Measurements from ENCODE around the gene ILF3. TPM values are rescaled to one million over a fixed set of nuclear protein-coding genes. Genes with fewer than 3 reads are reported as not detected.

ILF3 gene
- total RNA-seq, 1 experiment from 2014 or later: 365 TPM

DNA sequence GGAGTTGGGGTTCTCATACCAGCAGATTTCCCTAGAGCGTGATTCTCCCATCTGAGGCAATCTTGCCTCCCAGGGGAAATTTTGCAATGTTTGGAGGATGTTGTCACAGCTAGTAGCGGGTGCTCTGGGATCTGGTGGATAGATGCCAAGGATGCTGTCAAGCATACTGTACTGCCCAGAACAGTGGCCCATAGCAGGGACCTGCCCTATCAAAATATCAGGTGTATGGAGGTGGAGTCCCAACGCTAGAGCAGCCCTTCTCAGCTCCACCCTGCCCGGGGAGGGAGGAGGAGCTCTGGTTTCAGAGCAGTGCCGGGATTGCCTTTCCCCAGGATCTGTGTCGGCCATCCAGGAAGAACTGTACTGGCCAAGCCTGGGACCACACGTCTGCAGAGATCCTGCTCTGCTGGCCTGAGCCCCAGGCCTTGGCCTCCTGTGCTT, 36.2 kb downstream of the ILF3 start:
- Histone ChIP-seq H3K4me3 (ENCODE audit: low read depth in 2 of 2, low read length in 2 of 2) (no peak overlapping the region), H3K36me3 (ENCODE audit: control insufficient read depth, insufficient read depth, low read length) (peaks cover 4% of the 10 kb centered on the region), H3K27me3 (ENCODE audit: control insufficient read depth, insufficient read depth, low read length) (no peaks in the 10 kb centered on the region), H3K27ac (ENCODE audit: low read length) (no peak overlapping the region), H3K4me1 (ENCODE audit: control insufficient read depth, insufficient read depth, low read length) (no peaks in the 10 kb centered on the region), H3K9me3 (ENCODE audit: control insufficient read depth, insufficient read depth, low read depth, low read length) (no peaks in the 10 kb centered on the region)
- in situ Hi-C loops (cut with HindIII; ENCODE audit: low pct_unique_long_range_greater_than_20kb, low sequenced_read_pairs): no loop called here
- ATAC-seq: no peak
- DNase-seq (ENCODE audit: low read depth, low spot score): no peak
- ChIA-PET CTCF (interaction anchor here (0.7 kb wide), 1 partner anchor 9 kb away, joined by 3 read pairs; no protein-coding TSS in a partner anchor), POLR2A (no interaction called here)
- no TSS peak for BruUV-seq (replicated peaks)
- intact Hi-C loops (cut with micrococcal nuclease; ENCODE audit: unreplicated experiment): no loop called here
- TF ChIP-seq SIN3A (IDR thresholded peaks at IDR 0.05; ENCODE audit: borderline replicate concordance, insufficient read depth, low read depth, low read length) (no peak), POLR2AphosphoS5 (IDR thresholded peaks at IDR 0.05; ENCODE audit: low read depth, low read length) (no peak), TCF7L2 (IDR thresholded peaks at IDR 0.05; ENCODE audit: low read depth, low read length) (no peak)
- TF ChIP-seq, protein P1, sequence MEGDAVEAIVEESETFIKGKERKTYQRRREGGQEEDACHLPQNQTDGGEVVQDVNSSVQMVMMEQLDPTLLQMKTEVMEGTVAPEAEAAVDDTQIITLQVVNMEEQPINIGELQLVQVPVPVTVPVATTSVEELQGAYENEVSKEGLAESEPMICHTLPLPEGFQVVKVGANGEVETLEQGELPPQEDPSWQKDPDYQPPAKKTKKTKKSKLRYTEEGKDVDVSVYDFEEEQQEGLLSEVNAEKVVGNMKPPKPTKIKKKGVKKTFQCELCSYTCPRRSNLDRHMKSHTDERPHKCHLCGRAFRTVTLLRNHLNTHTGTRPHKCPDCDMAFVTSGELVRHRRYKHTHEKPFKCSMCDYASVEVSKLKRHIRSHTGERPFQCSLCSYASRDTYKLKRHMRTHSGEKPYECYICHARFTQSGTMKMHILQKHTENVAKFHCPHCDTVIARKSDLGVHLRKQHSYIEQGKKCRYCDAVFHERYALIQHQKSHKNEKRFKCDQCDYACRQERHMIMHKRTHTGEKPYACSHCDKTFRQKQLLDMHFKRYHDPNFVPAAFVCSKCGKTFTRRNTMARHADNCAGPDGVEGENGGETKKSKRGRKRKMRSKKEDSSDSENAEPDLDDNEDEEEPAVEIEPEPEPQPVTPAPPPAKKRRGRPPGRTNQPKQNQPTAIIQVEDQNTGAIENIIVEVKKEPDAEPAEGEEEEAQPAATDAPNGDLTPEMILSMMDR (IDR thresholded peaks at IDR 0.05): no peak
- TF ChIP-seq, protein P2, sequence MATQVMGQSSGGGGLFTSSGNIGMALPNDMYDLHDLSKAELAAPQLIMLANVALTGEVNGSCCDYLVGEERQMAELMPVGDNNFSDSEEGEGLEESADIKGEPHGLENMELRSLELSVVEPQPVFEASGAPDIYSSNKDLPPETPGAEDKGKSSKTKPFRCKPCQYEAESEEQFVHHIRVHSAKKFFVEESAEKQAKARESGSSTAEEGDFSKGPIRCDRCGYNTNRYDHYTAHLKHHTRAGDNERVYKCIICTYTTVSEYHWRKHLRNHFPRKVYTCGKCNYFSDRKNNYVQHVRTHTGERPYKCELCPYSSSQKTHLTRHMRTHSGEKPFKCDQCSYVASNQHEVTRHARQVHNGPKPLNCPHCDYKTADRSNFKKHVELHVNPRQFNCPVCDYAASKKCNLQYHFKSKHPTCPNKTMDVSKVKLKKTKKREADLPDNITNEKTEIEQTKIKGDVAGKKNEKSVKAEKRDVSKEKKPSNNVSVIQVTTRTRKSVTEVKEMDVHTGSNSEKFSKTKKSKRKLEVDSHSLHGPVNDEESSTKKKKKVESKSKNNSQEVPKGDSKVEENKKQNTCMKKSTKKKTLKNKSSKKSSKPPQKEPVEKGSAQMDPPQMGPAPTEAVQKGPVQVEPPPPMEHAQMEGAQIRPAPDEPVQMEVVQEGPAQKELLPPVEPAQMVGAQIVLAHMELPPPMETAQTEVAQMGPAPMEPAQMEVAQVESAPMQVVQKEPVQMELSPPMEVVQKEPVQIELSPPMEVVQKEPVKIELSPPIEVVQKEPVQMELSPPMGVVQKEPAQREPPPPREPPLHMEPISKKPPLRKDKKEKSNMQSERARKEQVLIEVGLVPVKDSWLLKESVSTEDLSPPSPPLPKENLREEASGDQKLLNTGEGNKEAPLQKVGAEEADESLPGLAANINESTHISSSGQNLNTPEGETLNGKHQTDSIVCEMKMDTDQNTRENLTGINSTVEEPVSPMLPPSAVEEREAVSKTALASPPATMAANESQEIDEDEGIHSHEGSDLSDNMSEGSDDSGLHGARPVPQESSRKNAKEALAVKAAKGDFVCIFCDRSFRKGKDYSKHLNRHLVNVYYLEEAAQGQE (IDR thresholded peaks at IDR 0.05; ENCODE audit: insufficient read depth in 1 of 2, low read depth in 2 of 2, low read length in 1 of 2): no peak

DNA sequence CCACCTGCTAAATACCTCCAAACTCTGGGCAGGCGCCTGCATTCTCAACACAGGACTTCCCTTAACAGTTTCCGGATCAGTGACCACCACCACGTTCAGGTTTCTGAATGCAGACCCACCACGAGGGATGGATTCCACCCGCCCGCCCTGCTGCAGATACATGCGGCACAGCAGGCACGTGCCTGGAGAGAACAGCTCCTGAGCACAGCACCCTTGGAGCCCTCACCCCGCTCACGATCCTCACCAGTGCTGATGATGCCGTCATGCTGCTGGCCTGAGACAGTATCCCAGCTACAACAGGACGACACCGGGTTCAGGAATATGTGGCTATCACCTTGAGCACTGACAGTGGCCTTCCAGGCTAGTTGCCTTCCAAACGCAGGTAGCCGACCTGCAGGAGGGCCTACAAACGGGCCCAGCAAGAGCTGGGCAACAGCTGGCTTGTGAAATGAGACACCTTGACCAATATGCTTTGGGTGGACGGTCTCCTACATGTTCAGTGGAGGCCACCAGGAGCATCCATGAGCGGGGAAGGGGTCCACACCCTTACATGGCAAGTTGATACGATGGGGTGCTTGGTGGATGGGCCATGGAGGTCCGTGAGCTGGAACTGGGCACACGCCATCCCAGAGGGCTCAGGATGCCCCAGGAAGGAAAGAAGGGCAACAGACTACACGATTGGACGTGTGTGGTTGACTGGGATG, 37.2 kb downstream of the ILF3 start:
- DNase-seq (ENCODE audit: low read depth, low spot score): no peak
- intact Hi-C loops (cut with micrococcal nuclease; ENCODE audit: unreplicated experiment): no loop called here
- POLR2A ChIA-PET: no interaction called here

More for the DNA sequence above, 37.2 kb downstream of the ILF3 start:
- Histone ChIP-seq H3K4me3 (ENCODE audit: low read depth in 2 of 2, low read length in 2 of 2) (no peak overlapping the region), H3K27ac (ENCODE audit: low read length) (no peak overlapping the region), H3K4me1 (ENCODE audit: control insufficient read depth, insufficient read depth, low read length) (peaks cover 4% of the 10 kb centered on the region; the same call in 1 of the 2 replicates), H3K36me3 (ENCODE audit: control insufficient read depth, insufficient read depth, low read length) (peaks cover 4% of the 10 kb centered on the region), H3K9me3 (ENCODE audit: control insufficient read depth, insufficient read depth, low read depth, low read length) (no peaks in the 10 kb centered on the region), H3K27me3 (ENCODE audit: control insufficient read depth, insufficient read depth, low read length) (no peaks in the 10 kb centered on the region)
- no TSS peak for BruUV-seq (replicated peaks)
- no peak for ATAC-seq
- in situ Hi-C loops (cut with HindIII; ENCODE audit: low pct_unique_long_range_greater_than_20kb, low sequenced_read_pairs): no loop called here
- CTCF ChIA-PET: no interaction called here
- no peak for TF ChIP-seq POLR2AphosphoS5 (IDR thresholded peaks at IDR 0.05; ENCODE audit: low read depth, low read length)
- TF ChIP-seq TCF7L2 (IDR thresholded peaks at IDR 0.05; ENCODE audit: low read depth, low read length): no peak
- TF ChIP-seq, protein P2 (IDR thresholded peaks at IDR 0.05; ENCODE audit: insufficient read depth in 1 of 2, low read depth in 2 of 2, low read length in 1 of 2): no peak
- TF ChIP-seq, protein P1 (IDR thresholded peaks at IDR 0.05): no peak
- TF ChIP-seq SIN3A (IDR thresholded peaks at IDR 0.05; ENCODE audit: borderline replicate concordance, insufficient read depth, low read depth, low read length): no peak
